22Rv1 (cell line): ENCODE measurements around the gene FBXO17.
"Not testable (repeated sequence)": the region's sequence is repeated elsewhere in the genome, so short reads cannot be mapped to it uniquely, and the experiment has no call there.

Experiments used
- H3K27ac ChIP-seq: fragments of 450-650 bp; 2 replicates; pipeline ENCODE4 v1.5.1; 2017
- ZFX ChIP-seq: fragments of 450-650 bp; IDR thresholded peaks from 2 replicates; pipeline ENCODE4 v1.6.1; 2017; ENCODE audit warnings: antibody characterized with exemption, borderline replicate concordance
- TF ChIP-seq, protein P1 (sequence below): fragments of 450-650 bp; IDR thresholded peaks from 2 replicates; pipeline ENCODE4 v1.5.1; 2017; ENCODE audit warnings: mild to moderate bottlenecking

FBXO17 gene

DNA sequence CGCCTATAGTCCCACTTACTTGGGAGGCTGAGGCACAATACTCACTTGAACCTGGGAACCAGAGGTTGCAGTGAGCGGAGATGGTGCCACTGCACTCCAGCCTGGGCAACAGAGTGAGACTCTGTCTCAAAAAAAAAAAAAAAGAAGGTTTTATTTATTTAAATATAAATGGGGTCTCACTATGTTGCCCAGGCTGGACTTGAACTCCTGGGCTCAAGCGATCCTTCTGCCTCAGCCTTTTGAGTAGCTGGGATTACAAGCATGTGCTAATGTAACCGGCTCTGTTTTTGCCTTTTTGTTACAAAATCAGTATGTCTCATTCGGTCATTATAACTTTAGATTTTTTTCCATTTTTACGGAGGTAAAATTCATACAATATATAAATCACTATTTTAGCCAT lies 32.6 kb upstream of the FBXO17 start:
- no peak overlapping the region for H3K27ac ChIP-seq
- TF ChIP-seq, protein P1, sequence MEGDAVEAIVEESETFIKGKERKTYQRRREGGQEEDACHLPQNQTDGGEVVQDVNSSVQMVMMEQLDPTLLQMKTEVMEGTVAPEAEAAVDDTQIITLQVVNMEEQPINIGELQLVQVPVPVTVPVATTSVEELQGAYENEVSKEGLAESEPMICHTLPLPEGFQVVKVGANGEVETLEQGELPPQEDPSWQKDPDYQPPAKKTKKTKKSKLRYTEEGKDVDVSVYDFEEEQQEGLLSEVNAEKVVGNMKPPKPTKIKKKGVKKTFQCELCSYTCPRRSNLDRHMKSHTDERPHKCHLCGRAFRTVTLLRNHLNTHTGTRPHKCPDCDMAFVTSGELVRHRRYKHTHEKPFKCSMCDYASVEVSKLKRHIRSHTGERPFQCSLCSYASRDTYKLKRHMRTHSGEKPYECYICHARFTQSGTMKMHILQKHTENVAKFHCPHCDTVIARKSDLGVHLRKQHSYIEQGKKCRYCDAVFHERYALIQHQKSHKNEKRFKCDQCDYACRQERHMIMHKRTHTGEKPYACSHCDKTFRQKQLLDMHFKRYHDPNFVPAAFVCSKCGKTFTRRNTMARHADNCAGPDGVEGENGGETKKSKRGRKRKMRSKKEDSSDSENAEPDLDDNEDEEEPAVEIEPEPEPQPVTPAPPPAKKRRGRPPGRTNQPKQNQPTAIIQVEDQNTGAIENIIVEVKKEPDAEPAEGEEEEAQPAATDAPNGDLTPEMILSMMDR: no peak
- no peak for TF ChIP-seq ZFX

DNA sequence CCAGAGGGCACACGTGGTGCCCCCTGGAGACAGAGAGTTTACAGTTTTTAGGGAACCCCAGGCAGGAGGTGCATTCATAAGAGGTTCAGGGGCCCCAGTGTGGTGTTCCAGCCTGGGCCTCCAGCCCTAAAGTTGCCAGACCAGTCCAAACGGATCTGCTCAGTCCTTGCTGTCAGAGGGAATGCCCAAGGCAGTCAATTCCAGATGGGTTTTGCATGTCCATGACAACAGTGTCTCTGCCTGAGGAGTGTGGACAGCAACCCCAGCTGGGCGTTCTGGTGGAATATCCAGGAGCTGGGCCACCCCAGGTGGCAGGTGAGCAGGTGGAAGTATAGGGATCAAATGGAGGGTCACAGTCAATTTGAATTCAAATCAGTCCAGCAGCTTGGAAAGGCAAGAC lies 31.6 kb upstream of the FBXO17 start:
- TF ChIP-seq, protein P1: no peak
- no peak for TF ChIP-seq ZFX
- no peak overlapping the region for H3K27ac ChIP-seq

DNA sequence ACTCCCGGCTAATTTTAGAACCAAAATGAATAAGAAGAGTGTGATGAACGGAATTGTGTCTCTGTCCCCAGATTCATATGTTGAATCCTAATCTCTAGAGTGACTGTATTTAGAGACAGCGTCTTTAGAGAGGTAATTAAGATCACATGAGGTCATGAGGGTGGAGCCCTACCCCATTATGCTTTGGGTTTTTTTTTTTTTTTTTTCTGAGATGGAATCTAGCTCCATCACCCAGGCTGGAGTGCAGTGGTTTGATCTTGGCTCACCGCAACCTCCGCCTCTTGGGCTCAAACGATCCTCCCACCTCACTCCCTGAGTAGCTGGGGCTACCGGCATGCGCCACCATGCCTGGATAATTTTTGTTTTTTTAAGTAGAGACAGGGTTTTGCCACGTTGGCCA lies 28.9 kb upstream of the FBXO17 start:
- no peak for TF ChIP-seq ZFX
- TF ChIP-seq, protein P1: no peak
- no peak overlapping the region for H3K27ac ChIP-seq

DNA sequence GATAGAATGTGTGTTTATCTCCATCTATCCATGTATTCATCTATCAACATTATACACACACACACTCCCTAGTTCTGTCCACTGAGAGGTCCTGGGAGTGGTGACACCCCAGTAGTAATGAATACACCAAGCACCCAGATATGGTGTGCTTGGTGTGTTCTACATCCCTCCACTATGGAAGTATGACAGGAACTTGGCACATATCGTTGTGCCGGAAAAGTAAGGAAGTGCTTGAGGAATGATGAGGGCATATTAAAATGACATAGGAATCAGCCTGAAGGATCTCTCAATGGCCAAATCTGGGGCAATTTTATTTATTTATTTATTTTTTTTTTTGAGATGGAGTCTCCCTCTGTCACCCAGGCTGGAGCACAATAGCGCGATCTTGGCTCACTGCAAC lies 28.3 kb upstream of the FBXO17 start:
- no peak for TF ChIP-seq ZFX
- TF ChIP-seq, protein P1: no peak
- no peak overlapping the region for H3K27ac ChIP-seq

DNA sequence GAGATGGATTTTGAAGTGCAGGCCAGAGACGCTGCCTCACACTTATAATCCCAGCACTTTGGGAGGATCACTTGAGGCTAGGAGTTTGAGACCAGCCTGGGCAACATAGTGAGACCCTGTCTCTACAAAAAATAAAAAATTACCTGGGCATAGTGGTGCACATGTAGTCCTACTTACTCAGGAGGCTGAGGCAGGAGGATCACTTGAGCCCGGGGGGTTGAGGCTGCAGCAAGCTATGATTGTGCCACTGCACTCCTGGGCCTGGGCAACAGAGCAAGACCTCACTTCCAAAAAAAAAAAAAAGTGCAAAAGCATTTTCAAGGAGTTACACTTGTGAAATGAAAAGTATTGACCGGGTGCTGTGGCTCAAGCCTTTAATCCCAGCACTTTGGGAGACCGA lies 27.6 kb upstream of the FBXO17 start:
- TF ChIP-seq ZFX: no peak
- TF ChIP-seq, protein P1: no peak
- H3K27ac ChIP-seq: no peak overlapping the region

DNA sequence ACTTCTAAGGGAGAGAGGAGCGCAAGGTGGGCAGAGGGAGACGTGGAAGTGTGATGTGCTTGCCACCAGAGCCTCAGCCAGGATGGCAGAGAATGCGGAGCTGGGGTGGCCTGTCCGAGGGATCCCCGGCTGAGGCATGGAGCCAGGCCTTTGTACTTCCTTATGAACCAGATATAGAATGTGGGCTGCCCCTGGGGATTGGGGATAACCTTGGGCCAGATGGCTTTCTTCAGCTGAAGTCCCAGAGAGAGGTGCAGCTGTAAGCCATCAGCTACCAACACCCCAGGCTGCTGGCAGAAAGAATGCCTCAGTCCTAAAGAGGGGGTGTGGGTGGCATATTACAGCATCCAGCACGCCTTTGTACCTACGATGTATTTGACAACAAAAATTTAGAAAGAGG lies 25.5 kb upstream of the FBXO17 start:
- TF ChIP-seq, protein P1: no peak
- TF ChIP-seq ZFX: no peak
- no peak overlapping the region for H3K27ac ChIP-seq

DNA sequence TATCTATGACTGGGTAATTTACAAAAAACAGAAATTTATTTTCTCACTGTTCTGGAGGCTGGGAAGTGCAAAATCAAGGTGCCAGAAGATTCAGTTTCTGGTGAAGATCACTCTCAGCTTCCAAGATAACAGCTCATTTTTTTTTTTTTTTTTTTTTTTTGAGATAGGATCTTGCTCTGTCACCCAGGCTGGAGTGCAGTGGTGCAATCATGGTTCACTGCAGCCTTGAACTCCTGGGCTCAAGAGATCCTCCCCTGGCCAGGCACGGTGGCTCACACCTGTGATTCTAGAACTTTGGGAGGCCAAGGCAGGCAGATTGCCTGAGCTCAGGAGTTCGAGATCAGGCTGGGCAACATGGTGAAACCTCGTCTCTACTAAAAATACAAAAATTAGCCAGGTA lies 22.0 kb upstream of the FBXO17 start:
- H3K27ac ChIP-seq: not testable (repeated sequence)

DNA sequence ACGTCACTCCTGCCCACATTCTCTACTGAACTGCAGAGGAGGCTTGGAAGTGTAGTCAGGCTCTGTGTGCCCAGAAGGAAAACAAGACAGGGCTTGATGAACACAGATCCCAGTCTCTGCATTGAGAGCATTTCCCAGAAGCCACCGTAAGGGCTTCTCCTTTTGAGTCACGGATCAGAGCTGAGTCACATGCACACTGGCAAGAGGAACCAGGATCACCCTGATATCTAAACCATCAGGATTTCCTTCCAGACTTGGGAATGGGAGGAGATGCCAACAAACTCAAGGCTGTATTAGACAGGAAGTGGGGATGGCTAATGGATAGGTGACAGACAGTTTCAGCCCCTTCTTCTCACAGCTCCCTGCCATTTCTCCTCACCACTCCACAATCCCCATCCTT lies 17.7 kb upstream of the FBXO17 start:
- TF ChIP-seq, protein P1: no peak
- H3K27ac ChIP-seq: no peak overlapping the region
